GM23338 (cell line): Measurements from ENCODE around the gene CEMIP2.

Source experiments
- POLR2AphosphoS5 ChIP-seq: IDR thresholded peaks from 2 replicates; pipeline ENCODE4 v1.6.1; 2016; ENCODE audit warnings: antibody characterized with exemption, low read depth
- TF ChIP-seq, protein P1 (sequence below), 2 experiments: fragments of 200-600 bp in 1 of 2; sonication (generic) in 1 of 2; conservative IDR thresholded peaks; 2 replicates each; pipeline versions ENCODE4 v1.5.1 to v1.6.1; 2016 to 2017; ENCODE audit warnings: antibody characterized with exemption in 2 of 2, low read depth in 2 of 2, mild to moderate bottlenecking in 2 of 2, moderate library complexity in 1 of 2

DNA sequence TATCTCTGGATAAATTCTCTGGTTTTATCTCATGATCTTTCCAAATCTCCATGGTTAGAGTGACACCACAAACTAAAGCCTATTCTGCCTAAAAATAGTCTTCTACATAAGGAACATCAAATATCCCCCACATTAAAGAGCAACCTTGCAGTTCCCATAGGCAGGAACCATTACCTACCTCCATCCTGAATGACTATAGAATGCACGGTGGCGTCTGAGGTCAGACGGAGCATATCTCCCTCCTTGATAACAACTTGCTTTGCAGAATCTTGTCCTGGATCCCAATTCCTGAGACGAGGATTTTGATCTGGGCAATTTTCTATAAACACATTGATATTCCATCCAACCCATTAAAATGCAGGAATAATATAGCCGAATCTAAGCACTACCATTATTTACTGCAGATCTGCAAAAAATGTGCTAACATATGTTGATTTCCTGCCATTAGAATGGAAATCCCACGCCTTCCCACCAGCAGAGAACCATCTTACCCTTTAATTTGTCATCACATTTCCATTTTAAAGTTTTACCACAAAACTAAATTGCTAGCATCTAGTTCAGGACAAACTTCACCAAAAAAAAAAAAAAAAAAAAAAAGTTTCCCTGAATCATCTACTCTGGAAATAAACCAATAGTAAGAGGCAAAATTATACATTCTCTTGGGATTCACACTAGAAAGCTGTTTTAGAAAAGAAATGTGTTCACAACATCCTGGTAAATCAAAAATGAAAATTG is 22.1 kb downstream of the CEMIP2 start:
- TF ChIP-seq, protein P1, sequence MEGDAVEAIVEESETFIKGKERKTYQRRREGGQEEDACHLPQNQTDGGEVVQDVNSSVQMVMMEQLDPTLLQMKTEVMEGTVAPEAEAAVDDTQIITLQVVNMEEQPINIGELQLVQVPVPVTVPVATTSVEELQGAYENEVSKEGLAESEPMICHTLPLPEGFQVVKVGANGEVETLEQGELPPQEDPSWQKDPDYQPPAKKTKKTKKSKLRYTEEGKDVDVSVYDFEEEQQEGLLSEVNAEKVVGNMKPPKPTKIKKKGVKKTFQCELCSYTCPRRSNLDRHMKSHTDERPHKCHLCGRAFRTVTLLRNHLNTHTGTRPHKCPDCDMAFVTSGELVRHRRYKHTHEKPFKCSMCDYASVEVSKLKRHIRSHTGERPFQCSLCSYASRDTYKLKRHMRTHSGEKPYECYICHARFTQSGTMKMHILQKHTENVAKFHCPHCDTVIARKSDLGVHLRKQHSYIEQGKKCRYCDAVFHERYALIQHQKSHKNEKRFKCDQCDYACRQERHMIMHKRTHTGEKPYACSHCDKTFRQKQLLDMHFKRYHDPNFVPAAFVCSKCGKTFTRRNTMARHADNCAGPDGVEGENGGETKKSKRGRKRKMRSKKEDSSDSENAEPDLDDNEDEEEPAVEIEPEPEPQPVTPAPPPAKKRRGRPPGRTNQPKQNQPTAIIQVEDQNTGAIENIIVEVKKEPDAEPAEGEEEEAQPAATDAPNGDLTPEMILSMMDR (conservative IDR thresholded peaks at IDR 0.05; ENCODE audit: low read depth in 2 of 2): no peak
- no peak for TF ChIP-seq POLR2AphosphoS5
